Ovary (tissue), 9 donors: ENCODE measurements around the gene MYH15. TPM values are rescaled to one million over a fixed set of nuclear protein-coding genes. Genes with fewer than 3 reads are reported as not detected.

Experiments used
- DNase-seq, 5 donors: peaks; one replicate each; pipeline ENCODE4 v3.0.0-alpha.2; 2019 to 2020
- H3K27ac ChIP-seq, 2 donors: fragments of 200-600 bp; one replicate each; pipeline versions ENCODE4 v1.5.1 to v1.8.0; 2019 to 2022
- H3K27me3 ChIP-seq: fragments of 200-600 bp; one replicate; pipeline ENCODE4 v1.8.0; 2022
- H3K36me3 ChIP-seq: fragments of 200-600 bp; sonication (generic); one replicate; pipeline ENCODE4 v1.5.1; 2019
- H3K4me1 ChIP-seq: one replicate; pipeline ENCODE4 v1.8.1; 2013; ENCODE audit warnings: mild to moderate bottlenecking, moderate library complexity; ENCODE audit not compliant: insufficient read depth
- H3K4me3 ChIP-seq: fragments of 200-600 bp; sonication (generic); one replicate; pipeline ENCODE4 v1.5.1; 2017
- H3K9me3 ChIP-seq, 2 donors: fragments of 200-600 bp in 1 of 2; sonication (generic) in 1 of 2; one replicate each; pipeline versions ENCODE4 v1.5.1 to v1.8.1; 2013 to 2019; ENCODE audit warnings: mild to moderate bottlenecking in 1 of 2, moderate library complexity in 1 of 2
- EP300 ChIP-seq: sonication (generic); formaldehyde crosslinking; IDR thresholded peaks from one replicate; pipeline ENCODE4 v1.6.1; 2017; ENCODE audit warnings: antibody characterized with exemption
- POLR2A ChIP-seq: fragments of 450-650 bp; IDR thresholded peaks from one replicate; pipeline ENCODE4 v1.6.1; 2017; ENCODE audit warnings: antibody characterized with exemption, mild to moderate bottlenecking, moderate library complexity
- WGBS, 3 donors: extraction: QIAGEN DNeasy Blood & Tissue Kit in 1 of 3; methylation state at CpG; one replicate each; pipeline versions ENCODE4 v1.1.5 to v1.1.7; 2013 to 2017; 5-methylcytosine and 5-hydroxymethylcytosine counted together
- intact Hi-C, 4 donors: fragments of 100-400 bp; cut with DNase I; formaldehyde crosslinking; loops; one replicate each; pipeline versions ENCODE4 v1.11.0 to v1.15.1; 2022 to 2023
- polyA plus RNA-seq, 2 donors: library from polyadenylated mRNA; stranded (reverse); fragments of 200-250 nt in 1 of 2; fragments of 350-450 nt in 1 of 2; fragmentation: Illumina TruSeq in 1 of 2; extraction: RNeasy Lipid Tissue Mini Kit (QIAGEN cat#74804) in 1 of 2; gene quantifications; one replicate each; pipeline ENCODE4 v1.2.3, GENCODE V29; 2013 to 2014
- total RNA-seq, 7 donors: library from RNA; depleted of rRNA in 2 of 7; stranded (reverse); fragments of >200 nt in 2 of 7; fragmentation: NEBNext Ultra II Directional in 3 of 7; extraction: Animal tissue kit (Norgen Biotek cat#: 25700) in 3 of 7; gene quantifications; one replicate each; pipeline versions ENCODE4 v1.1.0 to v1.2.4, GENCODE V29; 2016 to 2023
- TF ChIP-seq, protein P1 (sequence below), 3 donors: fragments of 450-650 bp in 2 of 3; fragments of 200-600 bp in 1 of 3; IDR thresholded peaks; one replicate each; pipeline versions ENCODE4 v1.5.1 to v1.8.0; 2016 to 2022; ENCODE audit warnings: antibody characterized with exemption in 3 of 3, mild to moderate bottlenecking in 1 of 3
- donor health status: DM: no; HTN: no; CAD: no; lungs with moderate emphysema.
- donor health status: DM: no; HTN: no; CAD: no.
- donor health status: Bipolar disorder and iron deficiency.
- donor health status: DM: yes; HTN: yes; CAD: no.
- donor health status: DM: no; HTN: no; CAD: no.
- donor health status: DM: yes; HTN: yes; CAD: no.

Gene MYH15
- total and polyA plus RNA-seq, 9 donors, result 0.05 to 0.57 (median 0.11) TPM; not detected in 3

DNA sequence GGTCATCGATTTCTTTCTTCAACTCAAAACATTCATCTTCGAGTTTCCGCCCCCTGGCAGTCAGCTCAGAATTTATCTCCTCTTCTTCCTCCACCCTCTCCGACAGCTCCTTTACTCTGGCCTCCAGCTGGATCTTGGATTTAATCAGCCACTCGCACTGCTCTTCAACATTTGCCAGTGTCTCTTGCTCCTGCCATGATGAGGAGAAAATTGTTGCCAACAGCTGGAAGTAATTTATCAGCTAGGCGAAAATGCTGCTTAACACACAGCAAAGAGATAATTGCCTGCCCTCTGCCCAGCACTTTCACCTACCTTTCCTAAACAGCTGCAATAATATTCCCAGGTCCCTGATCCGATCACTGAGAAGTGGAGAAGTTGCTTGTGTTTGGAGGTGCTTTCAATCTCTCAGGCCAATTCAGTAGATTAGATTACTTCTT is 69.3 kb downstream of the MYH15 start:
- 45 to 51% (median 47%) methylated on average over 7 of the region's 7 CpGs for WGBS, 3 donors
- intact Hi-C loops, result no loop called here
- no peaks in the 10 kb centered on the region for H3K36me3 ChIP-seq
- no peaks in the 10 kb centered on the region for H3K9me3 ChIP-seq
- no peak overlapping the region for H3K4me3 ChIP-seq
- H3K4me1 ChIP-seq, result no peaks in the 10 kb centered on the region
- no peak for DNase-seq
- H3K27ac ChIP-seq, result no peak overlapping the region
- H3K27me3 ChIP-seq, result no peaks in the 10 kb centered on the region
- TF ChIP-seq EP300, result no peak

DNA sequence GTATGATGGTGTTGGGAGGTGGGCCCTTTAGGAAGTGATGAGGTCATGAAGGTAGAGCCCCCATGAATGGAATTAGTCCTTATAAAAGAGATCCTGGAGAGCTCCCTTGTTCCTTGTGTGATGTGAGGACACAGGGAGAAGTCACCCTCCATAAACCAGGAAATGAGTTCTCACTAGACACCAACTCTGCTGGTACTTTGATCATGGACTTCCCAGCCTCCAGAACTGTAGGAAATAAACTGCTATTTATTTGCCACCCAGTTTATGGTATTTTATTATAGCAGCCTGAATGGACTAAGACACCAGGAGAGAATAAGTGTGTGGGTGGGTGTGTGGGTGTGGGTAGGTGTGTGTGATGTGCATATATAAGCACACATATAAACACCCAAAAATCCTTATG is 71.9 kb downstream of the MYH15 start:
- Histone ChIP-seq H3K36me3 (no peaks in the 10 kb centered on the region), H3K4me1 (no peaks in the 10 kb centered on the region), H3K27me3 (no peaks in the 10 kb centered on the region), H3K4me3 (no peak overlapping the region), H3K9me3 (no peaks in the 10 kb centered on the region), H3K27ac (no peak overlapping the region)
- intact Hi-C loops, result no loop called here
- TF ChIP-seq EP300, result no peak
- no peak for TF ChIP-seq POLR2A
- TF ChIP-seq, protein P1, sequence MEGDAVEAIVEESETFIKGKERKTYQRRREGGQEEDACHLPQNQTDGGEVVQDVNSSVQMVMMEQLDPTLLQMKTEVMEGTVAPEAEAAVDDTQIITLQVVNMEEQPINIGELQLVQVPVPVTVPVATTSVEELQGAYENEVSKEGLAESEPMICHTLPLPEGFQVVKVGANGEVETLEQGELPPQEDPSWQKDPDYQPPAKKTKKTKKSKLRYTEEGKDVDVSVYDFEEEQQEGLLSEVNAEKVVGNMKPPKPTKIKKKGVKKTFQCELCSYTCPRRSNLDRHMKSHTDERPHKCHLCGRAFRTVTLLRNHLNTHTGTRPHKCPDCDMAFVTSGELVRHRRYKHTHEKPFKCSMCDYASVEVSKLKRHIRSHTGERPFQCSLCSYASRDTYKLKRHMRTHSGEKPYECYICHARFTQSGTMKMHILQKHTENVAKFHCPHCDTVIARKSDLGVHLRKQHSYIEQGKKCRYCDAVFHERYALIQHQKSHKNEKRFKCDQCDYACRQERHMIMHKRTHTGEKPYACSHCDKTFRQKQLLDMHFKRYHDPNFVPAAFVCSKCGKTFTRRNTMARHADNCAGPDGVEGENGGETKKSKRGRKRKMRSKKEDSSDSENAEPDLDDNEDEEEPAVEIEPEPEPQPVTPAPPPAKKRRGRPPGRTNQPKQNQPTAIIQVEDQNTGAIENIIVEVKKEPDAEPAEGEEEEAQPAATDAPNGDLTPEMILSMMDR (IDR thresholded peaks at IDR 0.05), result no peak
- no peak for DNase-seq

DNA sequence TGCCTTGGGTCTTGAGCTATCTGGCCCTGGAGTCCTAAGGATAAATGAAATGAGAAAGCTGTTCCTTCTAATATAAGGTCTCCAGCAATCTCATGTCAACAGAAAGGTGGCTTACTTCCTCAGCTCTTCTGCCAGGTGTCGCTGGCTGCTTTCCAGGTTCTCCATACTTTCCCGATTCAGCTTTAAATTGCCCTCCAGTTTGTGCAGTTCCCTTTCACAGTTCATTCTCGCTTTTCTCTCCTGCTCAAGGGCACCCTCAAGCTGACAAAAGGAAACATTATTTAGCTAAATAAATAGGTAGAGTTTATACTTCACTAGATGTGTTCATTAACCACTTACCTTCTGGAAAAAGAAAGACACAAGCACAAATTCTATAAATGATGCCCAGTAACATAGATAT is 73.0 kb downstream of the MYH15 start:
- no peak overlapping the region for H3K27ac ChIP-seq
- no peak overlapping the region for H3K4me3 ChIP-seq
- 7 to 36% (median 24%) methylated on average over 3 of the region's 3 CpGs for WGBS, 3 donors
- no peaks in the 10 kb centered on the region for H3K9me3 ChIP-seq
- H3K36me3 ChIP-seq, result no peaks in the 10 kb centered on the region
- no peaks in the 10 kb centered on the region for H3K4me1 ChIP-seq
- H3K27me3 ChIP-seq, result no peaks in the 10 kb centered on the region
- TF ChIP-seq EP300 (no peak), POLR2A (no peak)
- TF ChIP-seq, protein P1 (IDR thresholded peaks at IDR 0.05), result no peak
- intact Hi-C loops, result no loop called here
- no peak for DNase-seq

DNA sequence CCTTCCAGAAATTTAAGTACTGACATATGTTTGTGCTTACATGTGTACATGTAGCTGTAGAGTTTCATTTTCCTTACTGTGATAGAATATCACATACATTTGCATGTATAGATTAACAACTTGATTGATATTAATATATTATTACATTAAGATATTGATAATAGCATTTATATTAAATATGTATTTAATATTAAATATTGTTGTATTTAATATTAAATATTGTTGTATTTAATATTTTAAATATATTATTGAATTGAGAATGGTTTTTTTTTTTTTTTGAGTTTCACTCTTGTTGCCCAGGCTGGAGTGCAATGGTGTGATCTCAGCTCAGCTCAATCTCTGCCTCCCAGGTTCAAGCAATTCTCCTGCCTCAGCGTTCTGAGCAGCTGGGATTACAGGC is 76.5 kb downstream of the MYH15 start:
- no peak for DNase-seq
- Histone ChIP-seq H3K27me3 (no peaks in the 10 kb centered on the region), H3K36me3 (no peaks in the 10 kb centered on the region), H3K4me1 (no peaks in the 10 kb centered on the region), H3K27ac (no peak overlapping the region), H3K4me3 (no peak overlapping the region), H3K9me3 (no peaks in the 10 kb centered on the region)
- 40 to 94% (median 93%) methylated on average over 1 of the region's 1 CpG for WGBS, 3 donors
- TF ChIP-seq, protein P1 (IDR thresholded peaks at IDR 0.05), result no peak
- TF ChIP-seq POLR2A, result no peak
- TF ChIP-seq EP300, result no peak
- intact Hi-C loops, result no loop called here

DNA sequence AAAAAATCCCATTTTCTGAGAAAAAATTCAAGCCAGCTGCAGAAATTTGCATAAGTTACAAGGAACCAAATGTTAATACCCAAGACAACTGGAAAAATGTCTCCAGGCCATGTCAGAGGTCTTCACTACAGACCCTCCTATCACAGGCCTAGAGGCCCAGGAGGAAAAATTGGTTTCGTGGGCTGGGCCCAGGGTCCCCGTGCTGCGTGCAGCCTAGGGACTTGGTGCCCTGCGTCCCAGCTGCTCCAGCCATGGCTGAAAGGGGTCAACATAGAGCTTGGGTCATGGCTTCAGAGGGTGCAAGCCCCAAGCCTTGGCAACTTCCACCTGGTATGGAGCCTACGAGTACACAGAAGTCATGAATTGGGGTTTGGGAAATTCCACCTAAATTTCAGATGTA is 78.0 kb downstream of the MYH15 start:
- 87 to 98% (median 96%) methylated on average over 5 of the region's 5 CpGs for WGBS, 3 donors
- H3K36me3 ChIP-seq, result no peaks in the 10 kb centered on the region

More for the DNA sequence above, 78.0 kb downstream of the MYH15 start:
- Histone ChIP-seq H3K4me3 (no peak overlapping the region), H3K27ac (no peak overlapping the region), H3K4me1 (no peaks in the 10 kb centered on the region), H3K27me3 (no peaks in the 10 kb centered on the region), H3K9me3 (no peaks in the 10 kb centered on the region)
- TF ChIP-seq POLR2A, result no peak
- TF ChIP-seq, protein P1 (IDR thresholded peaks at IDR 0.05), result no peak
- no peak for DNase-seq
- intact Hi-C loops, result no loop called here
